ENCODE data around the gene LPA. TPM values are rescaled to one million over a fixed set of nuclear protein-coding genes. Genes with fewer than 3 reads are reported as not detected.

The LPA gene, protein sequence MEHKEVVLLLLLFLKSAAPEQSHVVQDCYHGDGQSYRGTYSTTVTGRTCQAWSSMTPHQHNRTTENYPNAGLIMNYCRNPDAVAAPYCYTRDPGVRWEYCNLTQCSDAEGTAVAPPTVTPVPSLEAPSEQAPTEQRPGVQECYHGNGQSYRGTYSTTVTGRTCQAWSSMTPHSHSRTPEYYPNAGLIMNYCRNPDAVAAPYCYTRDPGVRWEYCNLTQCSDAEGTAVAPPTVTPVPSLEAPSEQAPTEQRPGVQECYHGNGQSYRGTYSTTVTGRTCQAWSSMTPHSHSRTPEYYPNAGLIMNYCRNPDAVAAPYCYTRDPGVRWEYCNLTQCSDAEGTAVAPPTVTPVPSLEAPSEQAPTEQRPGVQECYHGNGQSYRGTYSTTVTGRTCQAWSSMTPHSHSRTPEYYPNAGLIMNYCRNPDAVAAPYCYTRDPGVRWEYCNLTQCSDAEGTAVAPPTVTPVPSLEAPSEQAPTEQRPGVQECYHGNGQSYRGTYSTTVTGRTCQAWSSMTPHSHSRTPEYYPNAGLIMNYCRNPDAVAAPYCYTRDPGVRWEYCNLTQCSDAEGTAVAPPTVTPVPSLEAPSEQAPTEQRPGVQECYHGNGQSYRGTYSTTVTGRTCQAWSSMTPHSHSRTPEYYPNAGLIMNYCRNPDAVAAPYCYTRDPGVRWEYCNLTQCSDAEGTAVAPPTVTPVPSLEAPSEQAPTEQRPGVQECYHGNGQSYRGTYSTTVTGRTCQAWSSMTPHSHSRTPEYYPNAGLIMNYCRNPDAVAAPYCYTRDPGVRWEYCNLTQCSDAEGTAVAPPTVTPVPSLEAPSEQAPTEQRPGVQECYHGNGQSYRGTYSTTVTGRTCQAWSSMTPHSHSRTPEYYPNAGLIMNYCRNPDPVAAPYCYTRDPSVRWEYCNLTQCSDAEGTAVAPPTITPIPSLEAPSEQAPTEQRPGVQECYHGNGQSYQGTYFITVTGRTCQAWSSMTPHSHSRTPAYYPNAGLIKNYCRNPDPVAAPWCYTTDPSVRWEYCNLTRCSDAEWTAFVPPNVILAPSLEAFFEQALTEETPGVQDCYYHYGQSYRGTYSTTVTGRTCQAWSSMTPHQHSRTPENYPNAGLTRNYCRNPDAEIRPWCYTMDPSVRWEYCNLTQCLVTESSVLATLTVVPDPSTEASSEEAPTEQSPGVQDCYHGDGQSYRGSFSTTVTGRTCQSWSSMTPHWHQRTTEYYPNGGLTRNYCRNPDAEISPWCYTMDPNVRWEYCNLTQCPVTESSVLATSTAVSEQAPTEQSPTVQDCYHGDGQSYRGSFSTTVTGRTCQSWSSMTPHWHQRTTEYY (N-terminal part only)
- not detected in 2 replicates for total RNA-seq

DNA sequence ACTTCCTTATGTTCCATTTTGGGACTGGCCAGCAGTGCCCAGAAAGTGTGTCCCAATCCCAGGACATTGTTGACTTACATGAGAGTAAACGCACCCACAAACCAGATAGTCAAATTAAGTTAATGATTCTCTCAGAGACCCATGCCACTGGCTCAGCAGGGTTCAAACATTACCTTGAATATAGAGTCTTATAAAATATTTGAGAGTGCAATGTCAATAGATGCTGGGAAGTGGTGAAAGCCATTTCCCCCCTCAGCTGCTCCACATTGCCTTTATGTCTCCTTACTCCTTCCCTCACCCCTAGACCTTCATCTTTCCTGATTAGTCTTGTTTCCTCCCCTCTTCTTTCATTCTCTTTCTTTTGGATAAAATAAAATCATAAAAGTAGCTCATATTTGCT, at the start of gene LPA:
Gene LPA (minus strand): TSS at position 78 of the 400 bp plus-strand sequence. CDS start 61 bp downstream, at position 17.

DNA sequence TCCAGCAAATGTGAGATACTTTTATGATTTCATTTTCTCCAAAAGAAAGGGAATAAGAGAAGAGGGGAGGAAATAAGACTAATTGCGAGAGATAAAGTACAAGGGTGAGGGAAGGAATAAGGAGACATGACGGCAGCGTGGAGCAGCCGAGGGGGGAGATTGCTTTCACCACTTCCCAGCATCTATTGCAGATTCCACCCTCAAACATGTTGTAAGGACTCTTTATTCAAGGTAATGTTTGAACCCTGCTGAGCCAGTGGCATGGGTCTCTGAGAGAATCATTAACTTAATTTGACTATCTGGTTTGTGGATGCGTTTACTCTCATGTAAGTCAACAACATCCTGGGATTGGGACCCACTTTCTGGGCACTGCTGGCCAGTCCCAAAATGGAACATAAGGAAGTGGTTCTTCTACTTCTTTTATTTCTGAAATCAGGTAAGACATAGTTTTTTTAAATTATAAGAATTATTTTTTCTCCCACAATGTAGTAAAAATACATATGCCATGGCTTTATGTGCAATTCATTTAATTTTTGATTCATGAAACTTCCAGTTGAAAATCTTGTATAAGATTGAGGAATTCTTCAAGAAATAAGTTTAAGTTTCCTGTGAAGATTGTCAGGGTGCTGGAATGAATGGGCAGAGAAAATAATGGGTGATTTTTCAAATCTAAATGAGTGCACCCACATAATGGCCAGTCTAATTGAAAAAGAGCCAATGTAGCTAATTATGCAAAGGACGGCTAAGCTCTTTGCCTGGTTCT, 38.0 kb upstream of the LPA start, which contains the start of gene PLG:
Gene PLG (plus strand): TSS at position 327 of the 763 bp plus-strand sequence. CDS start 61 bp downstream, at position 388.

Other genes with a start within 250 kb of the LPA start
- gene PLG, start 38.0 kb upstream of the LPA start, total RNA-seq, result not detected in 2 replicates